GM18870 (cell line): ENCODE data around the gene DYNLT2.

ENCODE experiments used
- ATAC-seq: cut with Tn5 transposase; IDR thresholded peaks from one replicate; pipeline ENCODE4 v1.9.1; 2021; ENCODE audit warnings: moderate library complexity; ENCODE audit not compliant: unreplicated experiment

Gene DYNLT2

GRCh38 chr6:169738976-169739529, 12.3 kb downstream of the DYNLT2 start:
- no peak for ATAC-seq

- no peak for ATAC-seq
Measured at GRCh38 chr6:169738204-169738975, 13.0 kb downstream of the DYNLT2 start.

GRCh38 chr6:169729961-169730360, 21.4 kb downstream of the DYNLT2 start:
- ATAC-seq = no peak

GRCh38 chr6:169726963-169727362, 24.4 kb downstream of the DYNLT2 start:
- ATAC-seq = no peak

GRCh38 chr6:169726049-169726400, 25.3 kb downstream of the DYNLT2 start:
- no peak for ATAC-seq

- peak; percentile 32 for ATAC-seq
Measured at GRCh38 chr6:169725125-169726048, 26.0 kb downstream of the DYNLT2 start.

- ATAC-seq = peak; percentile 29
Measured at GRCh38 chr6:169724494-169725124, 26.8 kb downstream of the DYNLT2 start, which contains the start of gene PHF10. Gene PHF10 (minus strand): TSS chr6:169724500. CDS start chr6:169723931, 569 bp downstream.

- ATAC-seq = no peak
Measured at GRCh38 chr6:169723991-169724493, 27.3 kb downstream of the DYNLT2 start.

- ATAC-seq = peak; percentile 24
Measured at GRCh38 chr6:169723200-169723909, 28.0 kb downstream of the DYNLT2 start.

- ATAC-seq = peak; percentile 31
Measured at GRCh38 chr6:169722362-169723199, 28.8 kb downstream of the DYNLT2 start.

GRCh38 chr6:169720207-169720855, 31.0 kb downstream of the DYNLT2 start:
- ATAC-seq = no peak

GRCh38 chr6:169719117-169719516, 32.3 kb downstream of the DYNLT2 start:
- no peak for ATAC-seq

GRCh38 chr6:169714595-169714994, 36.8 kb downstream of the DYNLT2 start:
- ATAC-seq = no peak

- ATAC-seq = no peak
Measured at GRCh38 chr6:169714178-169714577, 37.2 kb downstream of the DYNLT2 start.

- no peak for ATAC-seq
Measured at GRCh38 chr6:169710009-169710408, 41.4 kb downstream of the DYNLT2 start.

- ATAC-seq = no peak
Measured at GRCh38 chr6:169709293-169709692, 42.1 kb downstream of the DYNLT2 start.

- ATAC-seq = no peak
Measured at GRCh38 chr6:169707772-169708171, 43.6 kb downstream of the DYNLT2 start.

GRCh38 chr6:169702840-169703246, 48.5 kb downstream of the DYNLT2 start:
- peak; percentile 9 for ATAC-seq
